Parathyroid adenoma (tissue), 2 donors: ENCODE measurements around the gene LRCH1.
"Not testable (repeated sequence)": the region's sequence is repeated elsewhere in the genome, so short reads cannot be mapped to it uniquely, and the experiment has no call there.

Experiments
- H2AFZ ChIP-seq: fragments of 300-600 bp; sonication (generic); one replicate; pipeline ENCODE4 v1.7.0; 2017; ENCODE audit warnings: antibody characterized with exemption, mild to moderate bottlenecking
- H3K27ac ChIP-seq: fragments of 300-600 bp; sonication (generic); one replicate; pipeline ENCODE4 v1.7.0; 2017
- H3K27me3 ChIP-seq: fragments of 300-600 bp; sonication (generic); one replicate; pipeline ENCODE4 v1.7.0; 2017; ENCODE audit warnings: low read length; ENCODE audit not compliant: control insufficient read depth, insufficient read depth
- H3K36me3 ChIP-seq: fragments of 300-600 bp; sonication (generic); one replicate; pipeline ENCODE4 v1.7.0; 2017; ENCODE audit warnings: low read length; ENCODE audit not compliant: control insufficient read depth, insufficient read depth
- H3K4me1 ChIP-seq: fragments of 300-600 bp; sonication (generic); one replicate; pipeline ENCODE4 v1.7.0; 2017; ENCODE audit warnings: control low read depth
- H3K4me2 ChIP-seq: fragments of 300-600 bp; sonication (generic); one replicate; pipeline ENCODE4 v1.7.0; 2017; ENCODE audit warnings: low read length
- H3K4me3 ChIP-seq: fragments of 300-600 bp; sonication (generic); one replicate; pipeline ENCODE4 v1.7.0; 2017; ENCODE audit warnings: low read depth, low read length
- H3K79me2 ChIP-seq: fragments of 300-600 bp; sonication (generic); one replicate; pipeline ENCODE4 v1.7.0; 2017; ENCODE audit warnings: control low read depth
- H3K9ac ChIP-seq: fragments of 300-600 bp; sonication (generic); one replicate; pipeline ENCODE4 v1.7.0; 2017; ENCODE audit warnings: mild to moderate bottlenecking
- H3K9me3 ChIP-seq: fragments of 300-600 bp; sonication (generic); one replicate; pipeline ENCODE4 v1.7.0; 2017; ENCODE audit warnings: low read length; ENCODE audit not compliant: control insufficient read depth
- CTCF ChIP-seq: fragments of 300-600 bp; sonication (generic); IDR thresholded peaks from one replicate; pipeline ENCODE4 v1.7.0; 2017; ENCODE audit warnings: antibody characterized with exemption, mild to moderate bottlenecking
- donor health status: primary hyperparathyroidism.

Gene LRCH1

GRCh38 chr13:46757640-46758039 lies 204.7 kb downstream of the LRCH1 start:
- Histone ChIP-seq H2AFZ (no peak overlapping the region), H3K79me2 (no peaks in the 10 kb centered on the region), H3K4me2 (no peak overlapping the region), H3K4me3 (no peak overlapping the region), H3K9ac (no peak overlapping the region), H3K4me1 (no peaks in the 10 kb centered on the region), H3K27me3 (no peaks in the 10 kb centered on the region), H3K36me3 (no peaks in the 10 kb centered on the region), H3K9me3 (no peaks in the 10 kb centered on the region), H3K27ac (no peak overlapping the region)
- no peak for TF ChIP-seq CTCF

- no peak overlapping the region for H3K9ac ChIP-seq
- TF ChIP-seq CTCF: no peak
- no peak overlapping the region for H3K4me2 ChIP-seq
- no peaks in the 10 kb centered on the region for H3K4me1 ChIP-seq
- H3K79me2 ChIP-seq: no peaks in the 10 kb centered on the region
- H3K36me3 ChIP-seq: no peaks in the 10 kb centered on the region
- H2AFZ ChIP-seq: no peak overlapping the region
- H3K27ac ChIP-seq: no peak overlapping the region
- H3K4me3 ChIP-seq: no peak overlapping the region
- H3K27me3 ChIP-seq: no peaks in the 10 kb centered on the region
- H3K9me3 ChIP-seq: no peaks in the 10 kb centered on the region
Observed at GRCh38 chr13:46759846-46760245, 206.9 kb downstream of the LRCH1 start.

- no peak overlapping the region for H3K9ac ChIP-seq
- TF ChIP-seq CTCF: no peak
- no peaks in the 10 kb centered on the region for H3K36me3 ChIP-seq
- H3K4me1 ChIP-seq: no peaks in the 10 kb centered on the region
- H3K4me3 ChIP-seq: no peak overlapping the region
- H3K9me3 ChIP-seq: no peaks in the 10 kb centered on the region
- H3K79me2 ChIP-seq: no peaks in the 10 kb centered on the region
- no peak overlapping the region for H2AFZ ChIP-seq
- no peaks in the 10 kb centered on the region for H3K27me3 ChIP-seq
- H3K4me2 ChIP-seq: no peak overlapping the region
- H3K27ac ChIP-seq: no peak overlapping the region
Observed at GRCh38 chr13:46761174-46761573, 208.2 kb downstream of the LRCH1 start.

GRCh38 chr13:46761866-46762265 lies 208.9 kb downstream of the LRCH1 start:
- Histone ChIP-seq H3K4me3 (no peak overlapping the region), H3K9ac (no peak overlapping the region), H3K36me3 (no peaks in the 10 kb centered on the region), H3K4me2 (no peak overlapping the region), H3K27ac (no peak overlapping the region), H3K27me3 (no peaks in the 10 kb centered on the region), H3K4me1 (no peaks in the 10 kb centered on the region), H3K9me3 (no peaks in the 10 kb centered on the region), H2AFZ (no peak overlapping the region), H3K79me2 (no peaks in the 10 kb centered on the region)
- no peak for TF ChIP-seq CTCF

- not testable (repeated sequence) for H3K79me2 ChIP-seq, H3K4me2 ChIP-seq, H3K4me3 ChIP-seq, H2AFZ ChIP-seq, H3K4me1 ChIP-seq, H3K9ac ChIP-seq, H3K36me3 ChIP-seq, H3K9me3 ChIP-seq, H3K27ac ChIP-seq, H3K27me3 ChIP-seq
Observed at GRCh38 chr13:46769925-46770324, 217.0 kb downstream of the LRCH1 start.
